DOHH2 (cell line): Measurements from ENCODE around the gene KIF6.

Source experiments
- EZH2phosphoT487 ChIP-seq: fragments of 200-600 bp; sonication (generic); IDR thresholded peaks from 2 replicates; pipeline ENCODE4 v1.6.1; 2017; ENCODE audit warnings: borderline replicate concordance, mild to moderate bottlenecking, antibody characterized with exemption, low read length, moderate library complexity, mixed read lengths
- TF ChIP-seq, protein P1 (sequence below): fragments of 200-600 bp; sonication (generic); IDR thresholded peaks from one replicate; pipeline ENCODE4 v1.5.1; 2014; ENCODE audit warnings: antibody characterized with exemption, mild to moderate bottlenecking, low read depth, low read length; ENCODE audit not compliant: poor library complexity, severe bottlenecking

DNA sequence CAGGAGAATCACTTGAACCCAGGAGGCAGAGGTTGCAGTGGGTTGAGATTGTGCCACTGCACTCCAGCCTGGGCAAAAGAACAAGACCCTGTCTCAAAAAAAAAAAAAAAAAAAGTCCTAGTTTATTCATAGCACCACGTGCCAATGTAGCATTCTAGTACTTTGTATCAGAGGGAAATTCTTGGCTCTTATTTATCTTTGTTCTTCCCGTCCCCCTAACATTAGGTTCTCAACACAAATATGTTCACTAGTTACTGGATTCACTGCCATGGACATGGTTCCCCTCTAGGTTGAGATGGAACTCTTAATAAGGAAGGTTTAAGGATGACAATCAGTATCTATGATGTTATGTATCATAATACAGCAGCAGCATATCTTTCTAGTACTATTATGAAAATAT, 178.5 kb downstream of the KIF6 start:
- TF ChIP-seq, protein P1, sequence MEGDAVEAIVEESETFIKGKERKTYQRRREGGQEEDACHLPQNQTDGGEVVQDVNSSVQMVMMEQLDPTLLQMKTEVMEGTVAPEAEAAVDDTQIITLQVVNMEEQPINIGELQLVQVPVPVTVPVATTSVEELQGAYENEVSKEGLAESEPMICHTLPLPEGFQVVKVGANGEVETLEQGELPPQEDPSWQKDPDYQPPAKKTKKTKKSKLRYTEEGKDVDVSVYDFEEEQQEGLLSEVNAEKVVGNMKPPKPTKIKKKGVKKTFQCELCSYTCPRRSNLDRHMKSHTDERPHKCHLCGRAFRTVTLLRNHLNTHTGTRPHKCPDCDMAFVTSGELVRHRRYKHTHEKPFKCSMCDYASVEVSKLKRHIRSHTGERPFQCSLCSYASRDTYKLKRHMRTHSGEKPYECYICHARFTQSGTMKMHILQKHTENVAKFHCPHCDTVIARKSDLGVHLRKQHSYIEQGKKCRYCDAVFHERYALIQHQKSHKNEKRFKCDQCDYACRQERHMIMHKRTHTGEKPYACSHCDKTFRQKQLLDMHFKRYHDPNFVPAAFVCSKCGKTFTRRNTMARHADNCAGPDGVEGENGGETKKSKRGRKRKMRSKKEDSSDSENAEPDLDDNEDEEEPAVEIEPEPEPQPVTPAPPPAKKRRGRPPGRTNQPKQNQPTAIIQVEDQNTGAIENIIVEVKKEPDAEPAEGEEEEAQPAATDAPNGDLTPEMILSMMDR, result no peak
- TF ChIP-seq EZH2phosphoT487, result no peak
